ENCODE data around the gene IL1B. TPM values are rescaled to one million over a fixed set of nuclear protein-coding genes. Genes with fewer than 3 reads are reported as not detected.

The IL1B gene
- total RNA-seq, 2 experiments from 2014 or later: not detected

DNA sequence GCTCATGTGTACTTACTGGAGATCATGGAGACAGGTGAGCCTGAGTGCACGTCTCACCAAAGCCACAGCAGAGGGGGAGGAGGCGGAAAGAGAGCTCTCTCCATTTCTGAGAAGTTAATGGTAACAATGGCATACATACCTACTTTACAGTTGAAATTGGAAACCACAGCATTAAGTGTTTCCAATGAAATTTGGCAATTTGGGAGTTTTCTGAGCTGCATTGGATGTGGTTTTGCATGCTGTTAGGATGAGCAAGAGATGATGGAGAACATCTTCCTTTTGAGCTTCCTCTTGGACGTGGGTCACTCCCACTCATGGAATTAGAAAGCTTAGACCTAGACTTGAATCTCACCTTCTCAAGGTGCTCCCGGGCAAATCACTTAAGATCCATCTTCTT is 48.9 kb upstream of the IL1B start:
- no peaks in the 10 kb centered on the region for H3K9me3 ChIP-seq (ENCODE audit: low read length)
- no peak overlapping the region for H3K4me2 ChIP-seq (ENCODE audit: low read length)
- TF ChIP-seq, protein P1, sequence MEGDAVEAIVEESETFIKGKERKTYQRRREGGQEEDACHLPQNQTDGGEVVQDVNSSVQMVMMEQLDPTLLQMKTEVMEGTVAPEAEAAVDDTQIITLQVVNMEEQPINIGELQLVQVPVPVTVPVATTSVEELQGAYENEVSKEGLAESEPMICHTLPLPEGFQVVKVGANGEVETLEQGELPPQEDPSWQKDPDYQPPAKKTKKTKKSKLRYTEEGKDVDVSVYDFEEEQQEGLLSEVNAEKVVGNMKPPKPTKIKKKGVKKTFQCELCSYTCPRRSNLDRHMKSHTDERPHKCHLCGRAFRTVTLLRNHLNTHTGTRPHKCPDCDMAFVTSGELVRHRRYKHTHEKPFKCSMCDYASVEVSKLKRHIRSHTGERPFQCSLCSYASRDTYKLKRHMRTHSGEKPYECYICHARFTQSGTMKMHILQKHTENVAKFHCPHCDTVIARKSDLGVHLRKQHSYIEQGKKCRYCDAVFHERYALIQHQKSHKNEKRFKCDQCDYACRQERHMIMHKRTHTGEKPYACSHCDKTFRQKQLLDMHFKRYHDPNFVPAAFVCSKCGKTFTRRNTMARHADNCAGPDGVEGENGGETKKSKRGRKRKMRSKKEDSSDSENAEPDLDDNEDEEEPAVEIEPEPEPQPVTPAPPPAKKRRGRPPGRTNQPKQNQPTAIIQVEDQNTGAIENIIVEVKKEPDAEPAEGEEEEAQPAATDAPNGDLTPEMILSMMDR (conservative IDR thresholded peaks at IDR 0.05; ENCODE audit: low read length): no peak
- TF ChIP-seq EZH2phosphoT487 (IDR thresholded peaks at IDR 0.05; ENCODE audit: borderline replicate concordance, low read depth, low read length): no peak
- intact Hi-C loops (cut with micrococcal nuclease; ENCODE audit: unreplicated experiment): loop anchor here (1.0 kb wide), 2 partner anchors 121 to 136 kb away; partner anchors contain the start of gene CKAP2L
- CTCF ChIA-PET (ENCODE audit: unreplicated experiment): interaction anchor here (0.8 to 3.1 kb wide), 3 partner anchors 30 to 135 kb away, joined by 3 to 19 read pairs (median 4); no protein-coding TSS in a partner anchor
- no TSS peak for BruUV-seq (replicated peaks)
- H3K4me1 ChIP-seq (ENCODE audit: insufficient read depth, low read length, poor library complexity, severe bottlenecking): peaks cover 15% of the 10 kb centered on the region
- no peak overlapping the region for H2AFZ ChIP-seq (ENCODE audit: low read length)
- H3K4me3 ChIP-seq (ENCODE audit: low read depth, low read length, poor library complexity, severe bottlenecking): no peak overlapping the region
- no peaks in the 10 kb centered on the region for H3K79me2 ChIP-seq (ENCODE audit: insufficient read depth, low read depth, low read length)
- DNase-seq (ENCODE audit: low spot score): no peak
- no peaks in the 10 kb centered on the region for H3K36me3 ChIP-seq (ENCODE audit: insufficient read depth, low read length)
- H4K20me1 ChIP-seq (ENCODE audit: insufficient read depth, low read length): no peaks in the 10 kb centered on the region
- H3K27ac ChIP-seq (ENCODE audit: low read depth, low read length, poor library complexity, severe bottlenecking): no peak overlapping the region
- POLR2A ChIA-PET: interaction anchor here (0.5 to 1.2 kb wide), 5 partner anchors 9 to 456 kb away, joined by 3 to 4 read pairs (median 3); no protein-coding TSS in a partner anchor
- no peaks in the 10 kb centered on the region for H3K9me2 ChIP-seq (ENCODE audit: insufficient read depth, low read length)

DNA sequence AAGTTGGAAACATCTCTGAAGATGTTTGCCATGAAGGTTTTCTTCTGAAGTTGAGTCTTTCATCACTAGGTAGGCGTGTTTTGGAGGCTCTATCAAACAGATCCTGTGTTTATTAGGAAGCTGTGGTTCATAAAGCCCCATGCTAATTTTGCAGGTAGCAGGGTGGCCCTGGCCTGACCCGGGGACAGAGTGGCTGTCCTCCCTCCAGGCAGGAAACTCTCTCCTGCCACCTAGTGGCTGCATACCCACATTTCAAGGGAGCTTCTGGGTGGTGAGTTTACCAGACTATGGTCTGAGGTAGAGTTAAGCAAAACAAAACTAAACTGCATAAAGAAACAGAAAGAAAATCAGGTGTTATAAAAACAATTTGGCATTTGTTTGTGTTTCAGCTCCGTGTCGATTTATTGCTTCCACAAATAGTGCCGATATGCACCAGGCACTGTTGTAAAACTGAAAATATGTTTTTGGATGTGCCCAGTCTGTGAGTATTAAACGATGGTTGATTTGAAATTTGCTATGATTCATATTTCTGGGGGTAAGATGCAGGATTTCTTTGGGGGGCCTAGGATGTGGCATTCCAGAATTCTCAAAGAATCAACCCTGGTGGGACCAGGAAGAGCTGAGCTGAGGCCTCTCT is 48.4 kb upstream of the IL1B start:
- H3K4me2 ChIP-seq (ENCODE audit: low read length): no peak overlapping the region
- H3K36me3 ChIP-seq (ENCODE audit: insufficient read depth, low read length): no peaks in the 10 kb centered on the region
- no peaks in the 10 kb centered on the region for H3K9me3 ChIP-seq (ENCODE audit: low read length)
- POLR2A ChIA-PET: interaction anchor here (0.5 to 1.2 kb wide), 4 partner anchors 9 to 456 kb away, joined by 3 read pairs; no protein-coding TSS in a partner anchor
- peak; percentile 68 for DNase-seq (ENCODE audit: low spot score)
- H3K79me2 ChIP-seq (ENCODE audit: insufficient read depth, low read depth, low read length): no peaks in the 10 kb centered on the region
- CTCF ChIA-PET (ENCODE audit: unreplicated experiment): interaction anchor here (0.6 to 3.1 kb wide), 4 partner anchors 29 to 135 kb away, joined by 3 to 19 read pairs (median 4); no protein-coding TSS in a partner anchor
- H3K27ac ChIP-seq (ENCODE audit: low read depth, low read length, poor library complexity, severe bottlenecking): no peak overlapping the region
- H4K20me1 ChIP-seq (ENCODE audit: insufficient read depth, low read length): no peaks in the 10 kb centered on the region
- peaks cover 20% of the 10 kb centered on the region for H3K4me1 ChIP-seq (ENCODE audit: insufficient read depth, low read length, poor library complexity, severe bottlenecking)
- H2AFZ ChIP-seq (ENCODE audit: low read length): peak overlapping the region; percentile 25; the same call in 1 of the 2 replicates
- BruUV-seq (replicated peaks): no TSS peak
- intact Hi-C loops (cut with micrococcal nuclease; ENCODE audit: unreplicated experiment): loop anchor here (1.0 kb wide), 2 partner anchors 121 to 136 kb away; partner anchors contain the start of gene CKAP2L
- no peak overlapping the region for H3K4me3 ChIP-seq (ENCODE audit: low read depth, low read length, poor library complexity, severe bottlenecking)
- TF ChIP-seq EZH2phosphoT487 (IDR thresholded peaks at IDR 0.05; ENCODE audit: borderline replicate concordance, low read depth, low read length): no peak
- TF ChIP-seq, protein P1 (conservative IDR thresholded peaks at IDR 0.05; ENCODE audit: low read length): peak; percentile 98
- H3K9me2 ChIP-seq (ENCODE audit: insufficient read depth, low read length): no peaks in the 10 kb centered on the region

DNA sequence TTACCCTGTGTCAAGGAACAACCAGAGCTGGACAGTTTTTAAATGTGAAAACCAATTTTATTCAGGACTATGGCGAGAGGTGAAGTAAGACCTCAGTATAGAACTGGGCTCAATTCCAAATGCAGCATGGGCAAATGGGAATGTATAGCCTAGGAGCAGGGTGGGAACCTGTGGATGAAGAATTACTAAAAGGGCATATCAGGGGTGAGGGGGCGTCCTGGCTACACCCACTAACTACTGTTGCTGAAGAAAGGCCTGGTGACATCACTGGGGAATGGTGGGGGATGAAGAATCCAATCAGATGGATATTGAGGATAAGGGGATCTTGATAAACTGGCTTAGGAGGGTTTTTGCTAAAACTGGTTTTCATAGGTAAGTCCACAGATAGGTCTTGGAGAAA is 47.1 kb upstream of the IL1B start:
- Histone ChIP-seq H3K9me3 (ENCODE audit: low read length) (no peaks in the 10 kb centered on the region), H3K4me2 (ENCODE audit: low read length) (no peak overlapping the region), H3K9me2 (ENCODE audit: insufficient read depth, low read length) (no peaks in the 10 kb centered on the region), H4K20me1 (ENCODE audit: insufficient read depth, low read length) (no peaks in the 10 kb centered on the region), H3K27ac (ENCODE audit: low read depth, low read length, poor library complexity, severe bottlenecking) (no peak overlapping the region), H3K4me1 (ENCODE audit: insufficient read depth, low read length, poor library complexity, severe bottlenecking) (peaks cover 29% of the 10 kb centered on the region), H3K36me3 (ENCODE audit: insufficient read depth, low read length) (no peaks in the 10 kb centered on the region), H3K79me2 (ENCODE audit: insufficient read depth, low read depth, low read length) (no peaks in the 10 kb centered on the region), H2AFZ (ENCODE audit: low read length) (no peak overlapping the region), H3K4me3 (ENCODE audit: low read depth, low read length, poor library complexity, severe bottlenecking) (no peak overlapping the region)
- POLR2A ChIA-PET: interaction anchor here (0.6 to 0.7 kb wide), 2 partner anchors 20 to 83 kb away, joined by 3 to 9 read pairs; no protein-coding TSS in a partner anchor
- DNase-seq (ENCODE audit: low spot score): no peak
- no TSS peak for BruUV-seq (replicated peaks)
- CTCF ChIA-PET (ENCODE audit: unreplicated experiment): no interaction called here
- TF ChIP-seq, protein P1 (conservative IDR thresholded peaks at IDR 0.05; ENCODE audit: low read length): no peak
- TF ChIP-seq EZH2phosphoT487 (IDR thresholded peaks at IDR 0.05; ENCODE audit: borderline replicate concordance, low read depth, low read length): no peak
- intact Hi-C loops (cut with micrococcal nuclease; ENCODE audit: unreplicated experiment): no loop called here
